GM10266 (cell line): ENCODE measurements around the gene SOX13.

Source experiments
- DNase-seq: peaks from one replicate; pipeline ENCODE4 v3.0.0; 2012; ENCODE audit errors: extremely low spot score
- TF ChIP-seq, protein P1 (sequence below): IDR thresholded peaks from 2 replicates; pipeline ENCODE4 v1.5.1; 2012; ENCODE audit warnings: mild to moderate bottlenecking, low read depth; ENCODE audit not compliant: control insufficient read depth, insufficient read depth; ENCODE audit errors: missing control alignments

The SOX13 gene

GRCh38 chr1:204108312-204109141, 35.6 kb downstream of the SOX13 start:
- no peak for DNase-seq

DNA sequence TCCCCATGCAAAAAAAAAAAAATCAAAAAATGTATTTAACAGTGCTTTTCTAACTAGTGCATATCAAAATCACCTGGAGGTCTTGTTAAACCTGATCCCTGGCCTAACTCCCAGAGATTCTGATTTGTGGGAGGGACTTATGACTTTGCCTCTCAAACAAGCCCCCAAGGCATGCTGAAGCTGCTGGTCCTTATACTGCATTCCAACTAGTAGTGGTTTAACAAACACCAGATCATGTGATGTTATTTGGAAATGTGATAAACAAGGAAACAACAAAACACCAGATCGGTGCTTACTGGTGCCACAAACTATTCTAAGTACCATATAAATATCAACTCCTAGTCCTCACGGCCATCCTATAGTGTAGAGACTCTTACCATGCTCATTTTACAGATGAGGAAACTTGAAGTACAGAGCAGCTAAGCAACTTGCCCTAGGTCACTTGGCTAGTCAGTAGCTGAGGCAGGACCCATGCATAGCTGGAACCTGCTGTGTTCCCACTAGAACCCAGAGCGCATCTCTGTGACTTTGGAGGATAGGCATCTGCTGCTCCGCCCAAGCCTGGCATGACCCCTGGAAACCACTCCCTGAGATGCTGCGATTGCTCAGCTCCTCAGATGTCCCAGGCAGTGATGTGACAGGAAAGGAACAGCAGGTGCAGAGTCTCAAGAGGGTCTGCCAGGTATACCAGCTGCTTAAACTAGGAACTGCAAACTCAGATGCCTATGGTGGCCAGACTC, 38.1 kb downstream of the SOX13 start:
- TF ChIP-seq, protein P1, sequence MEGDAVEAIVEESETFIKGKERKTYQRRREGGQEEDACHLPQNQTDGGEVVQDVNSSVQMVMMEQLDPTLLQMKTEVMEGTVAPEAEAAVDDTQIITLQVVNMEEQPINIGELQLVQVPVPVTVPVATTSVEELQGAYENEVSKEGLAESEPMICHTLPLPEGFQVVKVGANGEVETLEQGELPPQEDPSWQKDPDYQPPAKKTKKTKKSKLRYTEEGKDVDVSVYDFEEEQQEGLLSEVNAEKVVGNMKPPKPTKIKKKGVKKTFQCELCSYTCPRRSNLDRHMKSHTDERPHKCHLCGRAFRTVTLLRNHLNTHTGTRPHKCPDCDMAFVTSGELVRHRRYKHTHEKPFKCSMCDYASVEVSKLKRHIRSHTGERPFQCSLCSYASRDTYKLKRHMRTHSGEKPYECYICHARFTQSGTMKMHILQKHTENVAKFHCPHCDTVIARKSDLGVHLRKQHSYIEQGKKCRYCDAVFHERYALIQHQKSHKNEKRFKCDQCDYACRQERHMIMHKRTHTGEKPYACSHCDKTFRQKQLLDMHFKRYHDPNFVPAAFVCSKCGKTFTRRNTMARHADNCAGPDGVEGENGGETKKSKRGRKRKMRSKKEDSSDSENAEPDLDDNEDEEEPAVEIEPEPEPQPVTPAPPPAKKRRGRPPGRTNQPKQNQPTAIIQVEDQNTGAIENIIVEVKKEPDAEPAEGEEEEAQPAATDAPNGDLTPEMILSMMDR: no peak
- no peak for DNase-seq

More at GRCh38 chr1:204108312-204109141, 35.6 kb downstream of the SOX13 start:
- TF ChIP-seq, protein P1: no peak

- TF ChIP-seq, protein P1: no peak
Observed at GRCh38 chr1:204112876-204113730, 40.2 kb downstream of the SOX13 start.

DNA sequence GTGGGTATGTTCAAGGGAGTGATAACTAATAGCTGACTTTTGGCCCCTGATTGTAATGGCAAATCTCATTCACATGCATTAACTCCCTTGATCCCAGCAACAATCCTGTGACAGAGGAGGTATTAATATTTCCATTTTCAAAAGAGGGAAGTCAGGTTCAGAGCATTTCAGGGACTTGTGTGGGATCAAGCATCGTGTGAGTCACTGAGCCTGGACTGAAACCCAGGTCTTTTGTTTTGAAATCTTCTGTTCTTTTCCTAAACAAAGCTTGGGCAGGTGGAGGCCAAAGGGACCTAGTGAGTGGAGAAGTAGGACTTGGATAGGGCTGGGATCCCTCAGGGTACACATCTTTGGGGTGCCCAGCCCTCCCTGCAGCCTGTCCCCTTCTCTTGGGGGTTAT, 41.0 kb downstream of the SOX13 start:
- DNase-seq: no peak
- TF ChIP-seq, protein P1: no peak

More at GRCh38 chr1:204112876-204113730, 40.2 kb downstream of the SOX13 start:
- DNase-seq: no peak

GRCh38 chr1:204114606-204115005, 41.7 kb downstream of the SOX13 start:
- no peak for DNase-seq
- TF ChIP-seq, protein P1: no peak

GRCh38 chr1:204115116-204115515, 42.2 kb downstream of the SOX13 start:
- TF ChIP-seq, protein P1: no peak
- no peak for DNase-seq
